ENCODE results near the gene SLX4IP. TPM values are rescaled to one million over a fixed set of nuclear protein-coding genes. Genes with fewer than 3 reads are reported as not detected.

The SLX4IP gene
- total and polyA plus RNA-seq, 7 donors: 0.20 to 1.9 (median 0.86) TPM

- Histone ChIP-seq H3K4me3 (no peak overlapping the region), H3K36me3 (ENCODE audit: insufficient read depth in 1 of 2, low read depth in 1 of 2) (no peaks in the 10 kb centered on the region), H3K27ac (no peak overlapping the region), H3K27me3 (ENCODE audit: insufficient read depth in 3 of 3, low read length in 2 of 3) (no peaks in the 10 kb centered on the region), H3K9me3 (no peaks in the 10 kb centered on the region), H3K4me1 (no peaks in the 10 kb centered on the region)
- intact Hi-C loops (cut with DNase I): no loop called here
- WGBS, 3 donors: 86 to 90% (median 88%) methylated on average over 3 of the region's 3 CpGs
- TF ChIP-seq CTCF (IDR thresholded peaks at IDR 0.05): no peak
- ATAC-seq (no peak), DNase-seq (no peak)
Observed at GRCh38 chr20:10595985-10596384, 160.9 kb downstream of the SLX4IP start.

GRCh38 chr20:10596710-10597121 lies 161.6 kb downstream of the SLX4IP start:
- DNase-seq: no peak
- Histone ChIP-seq H3K4me3 (no peak overlapping the region), H3K36me3 (ENCODE audit: insufficient read depth in 1 of 2, low read depth in 1 of 2) (no peaks in the 10 kb centered on the region), H3K4me1 (no peaks in the 10 kb centered on the region), H3K9me3 (no peaks in the 10 kb centered on the region), H3K27ac (no peak overlapping the region), H3K27me3 (ENCODE audit: insufficient read depth in 3 of 3, low read length in 2 of 3) (no peaks in the 10 kb centered on the region)
- no peak for TF ChIP-seq CTCF (IDR thresholded peaks at IDR 0.05)
- intact Hi-C loops (cut with DNase I): no loop called here
- 59 to 74% (median 60%) methylated on average over 4 of the region's 4 CpGs for WGBS, 3 donors
- ATAC-seq: peak in 1 of 4 donors; percentile 49

GRCh38 chr20:10597637-10598036 lies 162.5 kb downstream of the SLX4IP start:
- Histone ChIP-seq H3K27ac (no peak overlapping the region), H3K4me3 (no peak overlapping the region), H3K9me3 (no peaks in the 10 kb centered on the region), H3K4me1 (no peaks in the 10 kb centered on the region), H3K36me3 (ENCODE audit: insufficient read depth in 1 of 2, low read depth in 1 of 2) (no peaks in the 10 kb centered on the region), H3K27me3 (ENCODE audit: insufficient read depth in 3 of 3, low read length in 2 of 3) (no peaks in the 10 kb centered on the region)
- ATAC-seq (no peak), DNase-seq (no peak)
- intact Hi-C loops (cut with DNase I): no loop called here
- WGBS, 3 donors: 81 to 94% (median 88%) methylated on average over 1 of the region's 1 CpG
- no peak for TF ChIP-seq CTCF (IDR thresholded peaks at IDR 0.05)

- ATAC-seq: no peak
- Histone ChIP-seq H3K9me3 (no peaks in the 10 kb centered on the region), H3K4me1 (no peaks in the 10 kb centered on the region), H3K27me3 (ENCODE audit: insufficient read depth in 3 of 3, low read length in 2 of 3) (no peaks in the 10 kb centered on the region), H3K36me3 (ENCODE audit: insufficient read depth in 1 of 2, low read depth in 1 of 2) (no peaks in the 10 kb centered on the region), H3K27ac (no peak overlapping the region), H3K4me3 (no peak overlapping the region)
- DNase-seq: no peak
- intact Hi-C loops (cut with DNase I): no loop called here
- TF ChIP-seq CTCF (IDR thresholded peaks at IDR 0.05): no peak
- 69 to 77% (median 71%) methylated on average over 4 of the region's 4 CpGs for WGBS, 3 donors
Observed at GRCh38 chr20:10602221-10602871, 167.2 kb downstream of the SLX4IP start.

GRCh38 chr20:10603378-10603777 lies 168.3 kb downstream of the SLX4IP start:
- Histone ChIP-seq H3K27ac (peak overlapping the region; percentile 59), H3K4me1 (no peaks in the 10 kb centered on the region), H3K9me3 (no peaks in the 10 kb centered on the region), H3K27me3 (ENCODE audit: insufficient read depth in 3 of 3, low read length in 2 of 3) (no peaks in the 10 kb centered on the region), H3K4me3 (no peak overlapping the region), H3K36me3 (ENCODE audit: insufficient read depth in 1 of 2, low read depth in 1 of 2) (no peaks in the 10 kb centered on the region)
- DNase-seq (no peak), ATAC-seq (no peak)
- WGBS, 3 donors: 87 to 96% (median 93%) methylated on average over 4 of the region's 4 CpGs
- intact Hi-C loops (cut with DNase I): no loop called here
- TF ChIP-seq CTCF (IDR thresholded peaks at IDR 0.05): no peak
